OCI-LY1 (cell line): ENCODE data around the gene CDH4.

Source experiments
- EZH2 ChIP-seq: fragments of 200-600 bp; sonication (generic), shearing (Covaris generic); IDR thresholded peaks from 2 replicates; pipeline ENCODE4 v1.8.0; 2017; ENCODE audit warnings: borderline replicate concordance, mixed run types, mild to moderate bottlenecking, antibody characterized with exemption, low read length, moderate library complexity, mixed read lengths
- TF ChIP-seq, protein P1 (sequence below): fragments of 200-600 bp; sonication (generic), shearing (Covaris generic); IDR thresholded peaks from 2 replicates; pipeline ENCODE4 v1.5.1; 2017; ENCODE audit warnings: mild to moderate bottlenecking, antibody characterized with exemption, low read length, moderate library complexity, mixed read lengths

DNA sequence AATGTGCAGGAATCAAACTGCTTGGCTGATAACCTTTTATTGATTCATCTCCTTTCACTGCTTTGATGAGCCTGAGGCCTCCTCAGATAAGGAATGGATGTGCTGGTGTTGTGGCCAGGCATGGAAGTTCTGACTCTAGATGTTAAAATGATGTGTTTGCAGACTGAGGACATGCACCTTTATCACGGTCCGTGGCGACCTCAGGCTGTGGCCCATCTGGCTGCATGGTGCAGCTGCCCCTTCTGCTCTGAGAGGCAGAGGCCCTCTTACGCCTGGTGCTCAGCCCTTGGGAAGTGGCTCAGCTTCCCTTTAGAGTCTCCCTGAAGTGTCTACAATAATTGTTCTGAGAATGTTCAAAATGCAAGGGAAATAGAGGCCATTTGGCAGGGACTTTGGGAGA, 26.2 kb downstream of the CDH4 start:
- TF ChIP-seq, protein P1, sequence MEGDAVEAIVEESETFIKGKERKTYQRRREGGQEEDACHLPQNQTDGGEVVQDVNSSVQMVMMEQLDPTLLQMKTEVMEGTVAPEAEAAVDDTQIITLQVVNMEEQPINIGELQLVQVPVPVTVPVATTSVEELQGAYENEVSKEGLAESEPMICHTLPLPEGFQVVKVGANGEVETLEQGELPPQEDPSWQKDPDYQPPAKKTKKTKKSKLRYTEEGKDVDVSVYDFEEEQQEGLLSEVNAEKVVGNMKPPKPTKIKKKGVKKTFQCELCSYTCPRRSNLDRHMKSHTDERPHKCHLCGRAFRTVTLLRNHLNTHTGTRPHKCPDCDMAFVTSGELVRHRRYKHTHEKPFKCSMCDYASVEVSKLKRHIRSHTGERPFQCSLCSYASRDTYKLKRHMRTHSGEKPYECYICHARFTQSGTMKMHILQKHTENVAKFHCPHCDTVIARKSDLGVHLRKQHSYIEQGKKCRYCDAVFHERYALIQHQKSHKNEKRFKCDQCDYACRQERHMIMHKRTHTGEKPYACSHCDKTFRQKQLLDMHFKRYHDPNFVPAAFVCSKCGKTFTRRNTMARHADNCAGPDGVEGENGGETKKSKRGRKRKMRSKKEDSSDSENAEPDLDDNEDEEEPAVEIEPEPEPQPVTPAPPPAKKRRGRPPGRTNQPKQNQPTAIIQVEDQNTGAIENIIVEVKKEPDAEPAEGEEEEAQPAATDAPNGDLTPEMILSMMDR = no peak
- no peak for TF ChIP-seq EZH2
